HG03103 (cell line): ENCODE measurements around the gene RFX6.
"Not testable (repeated sequence)": the region's sequence is repeated elsewhere in the genome, so short reads cannot be mapped to it uniquely, and the experiment has no call there.

Experiments
- ATAC-seq: cut with Tn5 transposase; IDR thresholded peaks from one replicate; pipeline ENCODE4 v1.9.1; 2021; ENCODE audit warnings: low read depth; ENCODE audit not compliant: unreplicated experiment

Gene RFX6, protein sequence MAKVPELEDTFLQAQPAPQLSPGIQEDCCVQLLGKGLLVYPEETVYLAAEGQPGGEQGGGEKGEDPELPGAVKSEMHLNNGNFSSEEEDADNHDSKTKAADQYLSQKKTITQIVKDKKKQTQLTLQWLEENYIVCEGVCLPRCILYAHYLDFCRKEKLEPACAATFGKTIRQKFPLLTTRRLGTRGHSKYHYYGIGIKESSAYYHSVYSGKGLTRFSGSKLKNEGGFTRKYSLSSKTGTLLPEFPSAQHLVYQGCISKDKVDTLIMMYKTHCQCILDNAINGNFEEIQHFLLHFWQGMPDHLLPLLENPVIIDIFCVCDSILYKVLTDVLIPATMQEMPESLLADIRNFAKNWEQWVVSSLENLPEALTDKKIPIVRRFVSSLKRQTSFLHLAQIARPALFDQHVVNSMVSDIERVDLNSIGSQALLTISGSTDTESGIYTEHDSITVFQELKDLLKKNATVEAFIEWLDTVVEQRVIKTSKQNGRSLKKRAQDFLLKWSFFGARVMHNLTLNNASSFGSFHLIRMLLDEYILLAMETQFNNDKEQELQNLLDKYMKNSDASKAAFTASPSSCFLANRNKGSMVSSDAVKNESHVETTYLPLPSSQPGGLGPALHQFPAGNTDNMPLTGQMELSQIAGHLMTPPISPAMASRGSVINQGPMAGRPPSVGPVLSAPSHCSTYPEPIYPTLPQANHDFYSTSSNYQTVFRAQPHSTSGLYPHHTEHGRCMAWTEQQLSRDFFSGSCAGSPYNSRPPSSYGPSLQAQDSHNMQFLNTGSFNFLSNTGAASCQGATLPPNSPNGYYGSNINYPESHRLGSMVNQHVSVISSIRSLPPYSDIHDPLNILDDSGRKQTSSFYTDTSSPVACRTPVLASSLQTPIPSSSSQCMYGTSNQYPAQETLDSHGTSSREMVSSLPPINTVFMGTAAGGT

DNA sequence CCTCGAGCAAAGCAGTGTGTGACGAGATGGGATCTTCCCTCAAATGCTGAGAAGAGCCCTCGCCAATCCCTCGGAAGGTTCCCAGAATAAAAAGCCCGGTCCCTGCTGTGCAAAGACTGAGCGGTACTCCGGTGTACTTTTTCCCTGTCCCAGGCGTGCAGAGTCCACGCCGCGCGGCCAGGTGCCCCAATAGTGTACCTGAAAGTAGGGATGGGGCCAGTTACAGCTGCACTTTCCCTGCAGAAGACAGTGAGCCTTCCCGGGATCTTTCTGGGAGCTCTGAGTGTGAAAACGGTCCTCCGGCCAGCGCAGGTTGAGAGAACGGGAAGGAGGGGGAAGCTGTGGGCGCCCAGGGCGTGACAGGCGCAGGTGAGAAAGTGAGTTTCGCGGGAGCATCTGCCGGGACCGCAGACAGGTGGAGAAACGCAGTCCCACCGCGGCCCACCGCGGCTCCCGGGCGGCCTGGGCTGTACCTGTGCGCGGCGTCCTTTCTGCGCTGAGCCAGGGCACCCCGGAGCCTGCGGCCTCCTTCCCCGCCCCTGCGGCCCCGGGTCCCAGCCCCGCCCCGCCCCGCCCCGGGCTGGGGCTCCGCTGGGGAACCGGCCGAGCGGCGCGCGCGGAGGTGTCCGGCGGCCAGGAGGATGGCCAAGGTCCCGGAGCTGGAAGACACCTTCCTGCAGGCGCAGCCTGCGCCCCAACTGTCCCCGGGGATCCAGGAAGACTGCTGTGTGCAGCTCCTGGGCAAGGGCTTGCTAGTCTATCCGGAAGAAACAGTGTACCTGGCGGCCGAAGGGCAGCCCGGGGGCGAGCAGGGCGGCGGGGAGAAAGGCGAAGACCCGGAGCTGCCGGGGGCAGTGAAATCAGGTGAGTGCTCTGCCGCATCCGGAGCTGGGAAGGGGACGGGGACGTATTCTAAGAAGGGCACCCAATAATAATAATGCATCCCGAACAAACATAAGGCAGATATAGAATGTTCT is at the start of gene RFX6:
Gene RFX6, plus strand, starts transcription at position 608 of the 977 bp plus-strand sequence. Its CDS starts 34 bp downstream, at position 642.
- no peak for ATAC-seq

DNA sequence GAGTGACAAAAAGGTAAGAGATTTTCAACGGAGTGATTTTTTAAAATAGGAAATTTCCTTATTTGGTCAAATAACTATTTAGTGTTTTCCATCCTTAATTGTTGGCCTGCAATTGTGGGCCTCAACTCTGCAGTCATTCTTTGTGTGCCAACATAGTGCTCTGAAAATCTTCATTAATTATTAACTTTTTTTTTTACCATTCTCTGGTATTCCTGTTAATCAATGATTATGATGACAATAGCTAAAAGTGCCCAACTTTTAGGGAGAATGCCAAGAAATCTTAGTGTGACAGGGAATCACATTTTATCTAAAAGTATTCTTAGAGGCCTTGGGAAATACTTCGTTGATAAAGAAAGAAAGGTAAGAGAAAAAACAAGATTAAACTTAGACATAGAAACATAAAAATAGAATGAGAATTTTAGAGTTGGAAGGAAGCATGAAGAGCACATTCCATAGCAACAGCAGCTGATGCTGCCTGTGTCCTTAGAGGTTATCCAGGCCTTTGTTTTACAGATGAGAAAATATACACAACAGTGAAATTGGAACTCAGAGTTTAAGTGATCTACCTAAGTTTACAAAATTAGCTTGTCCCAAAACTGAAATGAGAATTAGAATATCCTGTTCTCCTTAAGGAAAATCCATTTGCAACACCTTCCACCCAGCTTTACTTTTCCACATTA is 49.3 kb upstream of the RFX6 start:
- ATAC-seq: no peak

DNA sequence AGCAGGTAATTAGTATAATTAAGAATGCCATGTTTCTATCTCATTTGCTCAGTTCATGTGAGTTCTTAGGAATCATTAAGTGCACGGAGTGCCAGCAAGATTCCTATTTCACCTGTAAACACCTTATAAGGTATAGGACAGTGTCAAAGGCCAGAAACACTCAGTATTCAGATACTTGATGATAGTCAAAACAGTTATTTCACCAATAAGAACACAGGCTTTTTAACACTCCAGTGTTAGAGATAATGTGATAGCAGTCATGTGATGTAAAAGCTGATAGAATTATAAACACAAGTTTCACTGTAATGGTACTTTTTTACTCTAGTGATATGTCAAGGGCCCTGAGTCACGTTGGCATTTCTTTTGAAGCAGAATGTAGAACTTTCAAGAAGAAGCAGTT is 48.1 kb upstream of the RFX6 start, which contains the start of gene GPRC6A:
Gene GPRC6A, minus strand, starts transcription at position 101 of the 400 bp plus-strand sequence. Its CDS starts 70 bp downstream, at position 31.
- no peak for ATAC-seq

DNA sequence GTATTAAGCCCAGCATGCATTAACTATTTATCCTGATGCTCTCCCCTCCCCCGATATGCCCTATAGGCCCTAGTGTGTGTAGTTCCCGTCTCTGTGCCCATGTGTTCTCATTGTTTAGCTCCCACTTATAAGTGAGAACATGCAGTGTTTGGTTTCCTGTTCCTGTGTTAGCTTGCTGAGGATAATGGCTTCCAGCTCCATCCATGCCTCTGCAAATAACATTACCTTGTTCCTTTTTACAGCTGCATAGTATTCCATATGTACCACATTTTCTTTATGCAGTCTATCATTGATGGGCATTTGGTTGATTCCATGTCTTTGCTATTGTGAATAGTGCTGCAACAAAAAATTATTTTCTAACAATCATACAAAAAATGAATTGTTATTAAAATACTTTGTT is 42.5 kb upstream of the RFX6 start:
- ATAC-seq: not testable (repeated sequence)

DNA sequence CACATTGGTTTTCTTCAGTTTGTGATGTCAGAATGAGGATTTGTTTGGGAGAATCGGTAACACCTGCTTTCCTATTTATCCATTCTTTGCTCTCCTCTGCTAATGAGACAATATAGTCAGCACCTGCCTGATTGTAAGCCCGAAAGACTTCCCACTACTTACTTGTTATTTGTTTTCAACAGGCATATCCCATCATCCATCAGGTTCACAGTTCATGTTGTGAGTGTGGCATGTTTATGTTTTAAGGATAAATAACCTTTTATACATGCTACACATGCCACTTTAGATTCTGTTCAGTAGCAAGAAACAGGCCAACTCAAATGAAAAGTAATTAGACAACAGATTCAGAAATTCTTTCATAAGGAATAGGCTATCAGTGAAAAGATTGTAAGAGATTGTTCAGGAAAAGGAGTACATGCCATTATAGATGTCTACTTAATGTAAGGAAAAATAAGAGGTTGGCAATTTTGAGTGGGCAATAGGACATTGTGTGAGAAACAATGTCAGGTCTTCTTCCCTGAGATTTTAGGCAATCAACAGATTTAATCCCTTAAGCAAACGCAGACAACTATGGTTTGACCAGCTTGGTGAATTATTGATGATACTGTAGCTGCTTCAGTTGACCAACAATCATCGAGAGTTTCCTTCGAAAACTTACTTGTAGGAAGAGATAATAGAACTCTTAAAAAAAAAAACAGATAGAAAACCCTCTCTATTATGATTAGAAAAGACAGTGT is 40.3 kb upstream of the RFX6 start:
- no peak for ATAC-seq

DNA sequence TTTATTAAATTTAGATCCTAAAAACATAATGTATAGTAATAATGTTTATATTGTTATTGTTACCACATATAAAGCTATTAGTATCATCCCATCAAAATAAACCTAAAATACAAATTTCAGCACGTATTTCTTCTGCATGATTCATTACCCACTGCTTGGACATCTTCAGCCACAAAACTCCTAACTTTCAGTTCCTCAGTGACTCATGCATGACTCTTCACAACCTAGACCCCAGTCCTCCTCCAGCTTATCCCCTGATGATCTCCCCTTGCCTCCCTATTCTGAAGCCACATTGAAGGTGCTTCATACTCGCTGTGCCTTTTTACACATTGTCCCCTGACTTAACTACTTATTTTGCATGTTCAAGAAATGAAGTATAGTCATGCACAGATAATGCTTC is 37.0 kb upstream of the RFX6 start:
- ATAC-seq: no peak

DNA sequence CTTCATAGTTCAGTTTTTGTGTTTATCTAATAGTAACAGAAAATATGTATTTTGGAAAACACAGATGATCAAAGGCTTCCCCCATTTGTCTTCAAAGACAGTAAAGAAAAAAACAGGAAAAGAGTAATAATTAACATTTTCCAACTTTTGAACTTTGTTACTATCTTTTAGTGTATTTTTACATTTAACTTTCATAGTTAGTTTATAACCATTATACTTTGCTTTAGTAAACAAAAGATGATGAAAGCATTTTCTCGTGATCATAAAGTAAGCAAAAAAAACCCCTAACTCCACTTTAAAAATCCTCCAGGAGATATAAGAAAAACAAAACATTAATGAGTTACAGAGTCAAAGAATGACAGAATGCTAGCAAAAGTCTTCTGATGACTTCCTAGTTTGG is 34.6 kb upstream of the RFX6 start:
- no peak for ATAC-seq

DNA sequence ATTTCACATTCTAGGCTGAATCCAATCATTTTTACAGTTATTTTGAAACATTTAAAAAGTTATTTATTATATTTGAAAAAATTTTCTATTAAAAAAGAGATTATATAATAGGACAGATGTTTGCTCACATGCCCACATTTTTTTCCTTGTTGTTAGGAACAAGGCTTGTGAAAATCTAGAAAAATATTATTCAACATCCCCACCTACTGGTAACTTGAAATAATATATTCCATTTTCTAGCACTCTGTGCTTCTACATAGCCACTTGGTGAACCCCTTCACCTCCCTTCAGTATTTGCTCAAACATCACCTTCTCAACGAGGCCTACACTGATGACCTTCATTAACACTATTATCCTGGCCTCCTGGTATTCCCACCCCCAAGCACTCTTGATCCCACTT is 29.8 kb upstream of the RFX6 start:
- ATAC-seq: peak; percentile 70

DNA sequence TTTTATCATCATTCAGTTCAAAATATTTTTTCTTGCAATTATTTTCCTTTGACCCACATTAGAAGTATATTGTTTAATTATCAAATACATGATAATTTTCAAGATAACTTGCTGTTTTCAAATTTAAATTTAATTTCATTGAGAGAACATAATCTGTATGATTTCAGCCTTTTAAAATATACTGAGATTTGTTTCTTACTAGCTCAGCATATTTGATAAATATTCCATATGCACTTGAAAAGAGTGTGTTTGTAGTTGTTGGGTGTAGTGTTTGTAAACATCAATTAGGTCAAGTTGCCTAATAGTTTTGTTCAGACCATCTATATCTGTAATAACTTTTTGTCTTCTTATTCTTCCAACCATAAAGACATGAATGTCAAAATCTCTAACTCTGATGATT is 19.0 kb upstream of the RFX6 start:
- ATAC-seq: no peak

DNA sequence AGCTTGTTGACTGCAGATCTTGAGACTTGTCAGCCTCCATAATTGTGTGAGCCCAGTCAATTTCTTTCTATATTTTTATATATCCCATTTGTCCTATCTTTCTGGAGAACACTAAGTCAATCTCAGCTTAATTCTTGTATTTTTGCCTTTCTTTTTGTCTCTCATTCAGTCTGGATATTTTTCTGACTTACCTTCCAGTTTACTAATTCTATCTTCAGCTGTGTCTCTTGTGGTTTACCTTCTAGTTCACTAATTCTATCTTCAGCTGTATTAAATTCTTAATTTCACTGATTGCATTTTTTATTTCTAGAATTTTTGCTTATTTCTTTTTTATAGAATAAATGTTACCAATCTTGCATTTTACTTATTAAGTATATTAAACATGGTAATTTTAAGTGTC is 17.8 kb upstream of the RFX6 start:
- no peak for ATAC-seq

DNA sequence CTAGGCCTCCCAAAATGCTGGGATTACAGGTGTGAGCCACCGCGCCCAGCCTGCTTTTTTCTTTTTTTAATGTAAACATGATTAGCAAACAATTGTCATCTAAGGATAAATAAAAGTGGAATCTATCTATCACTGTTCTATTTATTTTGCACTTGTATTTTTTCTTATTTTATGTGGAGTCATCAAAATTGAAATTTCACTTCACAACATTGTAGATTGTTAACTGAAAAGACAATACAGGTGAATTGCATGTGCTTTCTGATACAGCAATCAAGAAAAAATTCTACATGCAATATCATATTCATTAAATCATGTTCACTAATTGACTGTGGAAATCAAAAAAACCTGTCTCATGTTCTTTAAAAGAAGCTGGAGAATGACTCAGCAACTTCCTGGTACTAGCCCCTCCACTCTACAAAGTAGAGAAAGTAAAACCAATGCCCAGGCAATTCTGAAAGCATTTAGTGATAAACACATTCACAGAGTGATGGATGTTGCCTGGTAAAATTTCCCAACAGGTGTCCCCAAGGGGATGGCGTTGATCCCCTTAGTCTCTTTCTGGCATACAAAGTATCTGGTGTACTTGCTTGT is 10.7 kb upstream of the RFX6 start:
- peak; percentile 64 for ATAC-seq

DNA sequence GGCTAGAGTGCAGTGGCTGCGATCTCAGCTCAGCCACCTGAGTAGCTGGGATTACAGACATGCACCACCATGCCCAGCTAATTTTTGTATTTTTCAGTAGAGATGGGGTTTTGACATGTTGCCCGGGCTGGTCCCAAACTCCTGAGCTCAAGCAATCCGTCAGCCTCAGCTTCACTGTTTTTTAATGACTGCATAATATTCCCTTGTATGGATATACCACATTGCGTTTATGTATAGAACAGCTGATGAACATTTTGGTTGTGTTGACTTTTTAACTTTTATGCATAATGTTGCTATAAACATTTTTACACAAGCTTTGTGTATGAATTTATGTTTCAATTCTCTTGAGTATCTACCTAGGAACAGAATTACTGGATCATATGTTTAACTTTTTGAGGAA is 4.3 kb upstream of the RFX6 start:
- ATAC-seq: no peak

DNA sequence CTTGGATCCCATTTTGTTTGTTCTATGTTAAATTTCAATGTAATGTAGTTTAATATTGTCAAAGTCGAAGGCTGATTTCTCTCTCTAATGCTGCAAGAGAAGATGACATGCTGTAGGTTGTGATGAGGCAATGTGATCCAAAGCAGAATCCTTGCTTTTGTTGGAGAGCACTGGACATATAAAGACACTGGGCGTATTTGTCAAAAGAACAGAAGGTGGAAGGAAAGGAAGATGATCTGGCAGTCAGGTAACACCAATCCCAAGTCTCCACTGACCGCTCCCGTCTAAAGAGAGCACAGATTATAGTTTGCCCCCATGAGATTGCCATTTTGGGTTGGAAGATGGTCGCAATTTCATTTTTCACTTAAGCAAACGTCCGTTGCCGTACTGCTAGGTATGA is 935 bp upstream of the RFX6 start:
- ATAC-seq: no peak

DNA sequence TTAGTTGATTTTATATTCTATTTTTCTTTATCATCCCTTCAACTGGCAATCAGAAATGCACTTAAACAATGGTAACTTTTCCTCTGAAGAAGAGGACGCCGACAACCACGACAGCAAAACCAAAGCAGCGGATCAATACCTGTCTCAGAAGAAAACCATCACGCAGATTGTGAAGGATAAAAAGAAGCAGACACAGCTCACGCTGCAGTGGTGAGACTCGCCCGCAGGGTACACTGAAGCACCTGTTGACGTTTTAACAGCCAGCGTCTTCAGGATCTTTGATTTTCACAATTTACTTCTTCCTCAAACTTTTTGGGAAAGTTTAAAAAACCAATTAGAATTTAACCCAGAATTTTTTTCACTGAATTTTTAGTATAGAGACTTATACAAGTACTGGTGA is 701 bp downstream of the RFX6 start:
- ATAC-seq: no peak

DNA sequence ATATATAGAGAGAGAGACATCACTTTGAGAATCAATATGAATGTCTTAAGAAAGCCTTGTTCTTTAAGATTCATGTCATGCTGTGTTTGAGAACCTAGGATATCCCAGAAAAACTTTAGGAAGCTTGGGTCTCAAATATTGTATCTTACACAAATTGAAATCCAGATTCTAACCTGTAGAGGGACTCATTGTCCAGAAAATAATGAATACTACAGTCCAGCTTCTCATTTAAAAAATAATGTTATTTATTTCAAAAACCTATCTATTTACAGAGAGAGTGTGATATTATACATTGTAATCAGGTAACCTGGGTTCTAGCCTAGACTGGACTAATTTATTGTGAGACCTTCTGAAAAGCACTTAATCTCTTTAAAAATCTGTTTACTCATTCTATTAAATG is 4.2 kb downstream of the RFX6 start:
- ATAC-seq: no peak

DNA sequence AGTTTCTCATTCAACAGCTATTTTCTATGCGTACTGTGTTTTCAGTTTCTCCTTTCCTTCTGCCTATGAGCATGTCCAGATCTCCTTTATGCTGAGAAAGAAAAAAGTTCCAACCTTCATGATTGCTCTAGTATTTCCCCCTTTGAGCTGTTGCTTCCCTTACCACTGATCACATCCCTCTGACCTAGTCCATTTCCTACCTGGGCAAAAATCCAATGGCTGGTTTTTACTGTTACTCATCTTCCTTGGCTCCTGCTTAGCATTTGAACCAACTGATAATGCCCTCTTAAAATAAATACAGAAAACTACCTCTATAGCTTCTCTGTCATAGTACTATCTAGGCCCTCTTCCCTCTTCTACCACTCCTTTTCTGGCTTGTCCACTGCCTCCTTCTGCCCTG is 6.0 kb downstream of the RFX6 start:
- no peak for ATAC-seq

DNA sequence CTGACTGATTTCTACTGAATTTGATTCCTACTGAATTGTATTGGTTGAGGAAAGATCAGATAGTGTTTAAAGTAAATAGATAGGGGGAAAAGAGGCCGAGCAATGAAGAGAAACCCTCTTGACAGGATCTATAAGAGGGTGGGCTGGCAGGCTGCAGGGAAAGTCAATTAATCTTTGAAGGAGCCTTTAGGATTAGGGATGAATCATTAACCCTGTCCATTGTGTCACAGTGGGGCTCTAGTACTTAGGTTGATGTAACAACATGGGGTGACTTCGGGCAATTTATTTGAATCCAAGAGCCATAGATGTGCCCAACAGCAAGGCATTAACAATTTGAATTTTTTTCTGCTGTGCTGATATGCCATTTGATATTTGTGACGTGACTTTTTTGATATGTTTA is 7.5 kb downstream of the RFX6 start:
- no peak for ATAC-seq

DNA sequence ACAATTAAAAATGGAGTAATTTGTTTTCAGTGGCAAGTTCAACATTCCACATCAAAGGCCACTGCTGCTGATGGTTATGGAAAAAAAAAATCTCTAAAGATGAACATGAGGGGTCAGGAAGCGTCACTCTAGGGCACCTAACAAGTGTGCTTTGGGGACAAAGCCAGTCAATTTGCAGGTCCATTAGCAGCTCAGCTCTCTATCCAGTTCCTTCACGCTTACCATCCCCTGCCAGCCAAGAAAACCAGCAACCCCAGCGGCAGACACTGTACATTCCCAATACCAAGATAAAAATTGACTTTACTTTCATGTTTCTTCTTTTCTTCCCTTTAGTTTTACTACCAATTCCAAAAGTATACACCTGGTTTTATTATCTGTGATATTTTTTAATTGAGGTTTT is 10.1 kb downstream of the RFX6 start:
- ATAC-seq: no peak

DNA sequence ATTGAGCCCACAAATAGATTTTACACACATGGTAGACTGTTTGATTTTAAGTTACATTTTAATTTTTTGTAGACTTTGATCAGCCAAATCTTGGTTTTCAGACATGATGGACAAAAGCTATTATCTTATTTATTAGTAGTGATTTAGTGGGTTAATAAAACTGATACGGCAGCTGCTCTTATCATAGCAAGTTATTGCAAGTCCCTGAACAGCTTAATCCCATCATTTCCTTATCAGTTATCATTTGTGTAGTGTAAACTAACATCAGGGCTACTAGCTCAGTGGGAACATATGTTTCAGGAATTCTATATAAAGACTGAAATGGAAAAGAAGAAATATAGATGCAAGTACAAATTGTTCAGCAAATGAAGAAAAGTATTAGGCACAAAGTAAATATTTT is 10.9 kb downstream of the RFX6 start:
- no peak for ATAC-seq
